ENCODE measurements around the gene MTERF1. TPM values are rescaled to one million over a fixed set of nuclear protein-coding genes. Genes with fewer than 3 reads are reported as not detected.

The MTERF1 gene
- total RNA-seq, 2 donors from 2014 or later, result 22.5 to 23.1 TPM

DNA sequence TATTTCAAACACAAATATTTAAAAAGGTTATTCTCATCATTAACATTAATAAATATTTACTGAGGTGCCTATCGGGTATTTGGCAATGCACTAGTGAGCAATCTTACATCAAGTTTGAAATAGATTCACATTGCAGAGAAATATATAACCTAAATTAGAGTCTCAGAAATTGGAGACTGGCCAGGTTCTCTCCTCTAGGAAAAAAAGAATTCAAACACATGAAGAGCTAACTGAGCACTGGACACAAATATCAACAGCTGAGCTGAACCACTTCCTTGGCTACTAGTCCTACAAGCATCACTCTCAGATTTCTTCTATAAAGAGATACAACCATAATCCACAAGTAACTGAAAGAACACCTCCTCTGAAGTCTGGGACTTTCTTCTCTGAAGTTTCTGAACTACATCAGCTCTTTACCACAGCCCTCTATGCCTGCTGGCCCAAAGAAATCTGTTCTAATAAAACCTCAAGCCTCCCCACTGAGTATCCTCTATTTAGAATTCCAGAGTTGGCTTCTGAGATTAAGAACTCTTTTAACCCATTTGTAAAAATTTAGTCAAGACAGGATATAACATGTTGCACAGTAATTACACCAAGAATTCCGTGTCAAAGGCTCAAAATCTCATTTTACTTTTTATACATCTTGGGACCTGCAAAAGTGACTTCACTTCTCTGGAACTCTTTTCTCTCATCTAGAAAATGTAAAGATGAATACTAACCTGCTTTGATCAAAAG is 45.2 kb downstream of the MTERF1 start:
- no peak overlapping the region for H3K4me3 Mint-ChIP-seq
- H3K4me1 Mint-ChIP-seq (ENCODE audit: low read depth in 2 of 2), result no peaks in the 10 kb centered on the region
- peaks cover 0 to 2% of the 10 kb centered on the region in 2 donors for H3K27me3 Mint-ChIP-seq
- H3K27ac Mint-ChIP-seq, result no peak overlapping the region
- no peak for DNase-seq (ENCODE audit: low spot score)
- ATAC-seq, result no peak
- H3K36me3 Mint-ChIP-seq, result no peaks in the 10 kb centered on the region
- no peaks in the 10 kb centered on the region for H3K9me3 Mint-ChIP-seq

GRCh38 chr7:91832493-91833045 is 47.9 kb downstream of the MTERF1 start:
- Mint-ChIP-seq H3K36me3 (no peaks in the 10 kb centered on the region), H3K9me3 (no peaks in the 10 kb centered on the region), H3K27ac (no peak overlapping the region), H3K27me3 (peaks cover 0 to 2% of the 10 kb centered on the region in 2 donors), H3K4me1 (ENCODE audit: low read depth in 2 of 2) (no peaks in the 10 kb centered on the region), H3K4me3 (no peak overlapping the region)
- DNase-seq (ENCODE audit: low spot score) (no peak), ATAC-seq (no peak)

GRCh38 chr7:91827169-91827568 is 53.3 kb downstream of the MTERF1 start:
- no peak overlapping the region for H3K27ac Mint-ChIP-seq
- no peak overlapping the region for H3K4me3 Mint-ChIP-seq
- H3K36me3 Mint-ChIP-seq, result peaks cover 18% of the 10 kb centered on the region
- DNase-seq (ENCODE audit: low spot score) (no peak), ATAC-seq (no peak)
- H3K4me1 Mint-ChIP-seq (ENCODE audit: low read depth in 2 of 2), result no peaks in the 10 kb centered on the region
- peaks cover 3% of the 10 kb centered on the region for H3K9me3 Mint-ChIP-seq
- peaks cover 0 to 2% of the 10 kb centered on the region in 2 donors for H3K27me3 Mint-ChIP-seq

- no peaks in the 10 kb centered on the region for H3K4me1 Mint-ChIP-seq (ENCODE audit: low read depth in 2 of 2)
- peaks cover 9% of the 10 kb centered on the region for H3K9me3 Mint-ChIP-seq
- no peak for ATAC-seq
- no peak overlapping the region for H3K4me3 Mint-ChIP-seq
- no peaks in the 10 kb centered on the region for H3K27me3 Mint-ChIP-seq
- peaks cover 24% of the 10 kb centered on the region for H3K36me3 Mint-ChIP-seq
- no peak for DNase-seq (ENCODE audit: low spot score)
- no peak overlapping the region for H3K27ac Mint-ChIP-seq
Measured at GRCh38 chr7:91826377-91826776, 54.1 kb downstream of the MTERF1 start.

DNA sequence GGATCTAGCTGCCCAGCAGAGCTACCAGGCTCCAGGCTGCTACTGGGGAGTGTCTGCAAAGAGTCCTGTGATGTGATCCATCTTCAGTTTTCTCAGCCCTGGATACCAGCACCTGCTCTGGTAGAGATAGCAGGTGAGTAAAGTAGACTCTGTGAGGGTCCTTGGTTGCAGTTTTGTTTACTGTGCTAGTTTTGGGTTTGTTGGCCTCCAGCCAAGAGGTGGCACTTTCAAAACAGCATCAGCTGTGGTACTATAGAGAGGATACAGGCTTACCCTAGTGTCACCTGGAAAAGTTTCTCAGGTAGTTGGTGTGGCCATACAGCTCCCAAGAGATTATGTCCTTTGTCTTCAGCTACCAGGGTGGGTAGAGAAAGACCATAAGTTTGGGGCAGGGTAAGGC is 56.3 kb downstream of the MTERF1 start:
- Mint-ChIP-seq H3K9me3 (peaks cover 16% of the 10 kb centered on the region), H3K27me3 (no peaks in the 10 kb centered on the region), H3K27ac (no peak overlapping the region), H3K36me3 (peaks cover 35% of the 10 kb centered on the region), H3K4me3 (no peak overlapping the region), H3K4me1 (ENCODE audit: low read depth in 2 of 2) (no peaks in the 10 kb centered on the region)
- ATAC-seq (no peak), DNase-seq (ENCODE audit: low spot score) (no peak)

Other genes with a start within 250 kb of the MTERF1 start
- 10 to 100 TPM; 39.1 to 51.9 TPM for gene AKAP9, start 60.2 kb upstream of the MTERF1 start, total RNA-seq